HG02852 (cell line): ENCODE measurements around the gene PSMC4.

Experiments used
- ATAC-seq: cut with Tn5 transposase; IDR thresholded peaks from one replicate; pipeline ENCODE4 v1.9.1; 2021; ENCODE audit warnings: mild to moderate bottlenecking, moderate library complexity; ENCODE audit not compliant: unreplicated experiment

PSMC4 gene

DNA sequence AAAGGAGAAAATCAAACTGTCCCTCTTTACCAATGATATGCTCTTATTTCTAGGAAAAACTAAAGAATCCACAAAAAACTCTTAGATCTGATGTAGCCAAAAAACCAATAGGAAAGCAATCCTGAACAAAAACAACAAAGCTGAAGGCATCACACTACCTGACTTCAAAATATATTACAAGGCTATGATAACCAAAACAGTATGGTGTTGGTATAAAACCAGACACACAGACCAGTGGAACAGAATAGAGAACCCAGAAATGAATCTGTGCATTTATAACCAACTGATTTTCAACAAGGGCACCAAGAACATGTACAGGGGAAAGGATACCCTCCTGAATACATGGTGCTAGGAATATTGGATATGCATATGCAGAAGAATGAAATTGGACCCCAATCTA is 16.2 kb downstream of the PSMC4 start:
- no peak for ATAC-seq

DNA sequence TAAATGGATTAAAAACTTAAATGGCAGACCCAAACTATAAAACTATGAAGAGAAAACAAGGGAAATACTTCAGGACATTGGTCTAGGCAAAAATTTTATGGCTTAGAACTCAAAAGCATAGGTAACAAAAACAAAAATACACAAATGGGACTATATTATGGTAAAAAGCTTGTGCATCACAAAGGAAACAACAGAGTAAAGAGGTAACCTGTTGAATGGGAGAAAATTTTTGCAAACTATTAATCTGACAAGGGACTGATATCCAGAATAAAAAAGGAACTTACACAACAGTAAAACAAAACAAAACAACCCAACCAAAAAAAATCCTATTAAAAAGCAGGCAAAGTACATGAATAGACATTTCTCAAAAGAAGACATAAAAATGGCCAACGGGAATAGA is 16.6 kb downstream of the PSMC4 start:
- ATAC-seq, result no peak

DNA sequence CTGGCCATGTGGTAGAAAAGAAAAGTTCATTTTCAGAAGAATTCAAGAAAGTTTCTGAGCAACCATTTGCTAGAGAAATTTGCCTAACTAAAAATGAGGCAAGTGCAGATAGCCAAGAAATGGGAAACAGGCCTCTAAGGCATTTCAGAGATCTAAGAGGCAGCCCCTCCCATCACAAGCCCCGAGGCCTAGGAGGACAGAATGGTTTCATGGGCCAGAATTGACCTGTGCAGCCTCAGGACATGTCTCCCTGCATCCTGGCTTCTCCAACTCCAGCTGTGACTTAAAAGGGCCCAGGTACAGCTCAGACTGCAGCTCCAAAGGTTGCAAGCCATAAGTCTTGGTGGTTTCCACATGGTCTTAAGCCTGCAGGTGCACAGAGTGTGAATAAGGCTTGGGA is 22.6 kb downstream of the PSMC4 start:
- no peak for ATAC-seq

DNA sequence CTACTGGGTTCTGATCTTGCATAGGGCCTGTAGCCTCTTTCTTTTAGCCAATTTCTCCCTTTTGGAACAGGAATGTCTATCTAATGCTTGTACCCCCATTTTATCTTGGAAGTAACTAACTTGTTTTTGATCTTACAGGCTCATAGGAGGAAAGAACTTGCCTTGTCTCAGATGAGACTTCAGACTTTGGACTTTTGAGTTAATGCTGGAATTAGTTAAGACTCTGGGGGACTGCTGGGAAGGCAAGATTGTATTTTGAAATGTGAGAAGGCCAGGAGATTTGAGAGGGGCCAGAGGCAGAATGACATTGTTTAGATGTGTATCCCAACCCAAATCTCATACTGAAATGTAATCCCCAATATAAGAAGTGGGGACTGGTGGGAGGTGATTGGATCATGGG is 23.4 kb downstream of the PSMC4 start:
- ATAC-seq, result no peak

DNA sequence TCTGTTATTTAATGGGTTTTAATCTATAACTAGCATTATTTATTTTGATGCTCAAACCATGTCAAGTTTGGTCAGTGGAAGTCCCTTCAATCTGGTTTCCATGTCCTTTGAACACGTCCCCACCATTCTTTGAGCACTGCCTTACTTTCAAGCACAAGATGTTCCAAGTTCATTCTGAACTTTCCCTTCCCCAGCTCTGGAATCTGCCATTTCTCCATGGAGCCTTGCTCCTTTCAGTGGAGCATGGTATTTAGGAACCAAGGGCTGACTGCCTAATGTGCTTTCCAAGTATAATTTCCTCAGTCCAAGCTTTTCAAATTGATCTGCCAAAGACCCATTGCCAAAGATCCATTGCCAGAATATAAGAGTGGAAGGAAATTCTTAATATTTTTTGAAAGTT is 24.8 kb downstream of the PSMC4 start:
- no peak for ATAC-seq

DNA sequence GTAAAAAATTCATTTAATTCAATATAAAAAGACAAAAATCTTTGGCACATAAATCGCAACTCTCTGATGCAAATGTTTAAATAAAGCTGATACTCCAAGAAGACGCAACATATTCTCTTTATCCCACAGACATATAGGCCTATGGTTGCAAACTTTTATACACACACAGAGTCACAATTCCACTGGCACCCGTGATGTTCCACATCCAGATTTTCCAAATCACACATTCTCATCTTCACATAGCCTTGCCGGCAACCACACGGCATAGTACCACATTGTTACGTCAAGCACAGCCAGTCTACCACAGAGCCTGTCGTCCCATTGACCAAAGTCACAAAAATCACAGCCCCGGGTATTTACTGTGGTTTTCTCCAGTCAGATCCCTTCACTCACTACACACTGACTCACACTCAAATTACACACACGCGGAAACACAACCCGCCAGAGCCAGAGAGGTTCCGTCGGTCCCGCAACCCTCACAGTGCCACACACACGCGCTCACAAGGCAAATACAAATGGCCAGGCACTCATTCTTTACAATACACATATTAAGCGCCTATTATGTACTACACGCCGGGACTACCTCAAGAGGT is 25.3 kb downstream of the PSMC4 start:
- ATAC-seq, result peak; percentile 25

DNA sequence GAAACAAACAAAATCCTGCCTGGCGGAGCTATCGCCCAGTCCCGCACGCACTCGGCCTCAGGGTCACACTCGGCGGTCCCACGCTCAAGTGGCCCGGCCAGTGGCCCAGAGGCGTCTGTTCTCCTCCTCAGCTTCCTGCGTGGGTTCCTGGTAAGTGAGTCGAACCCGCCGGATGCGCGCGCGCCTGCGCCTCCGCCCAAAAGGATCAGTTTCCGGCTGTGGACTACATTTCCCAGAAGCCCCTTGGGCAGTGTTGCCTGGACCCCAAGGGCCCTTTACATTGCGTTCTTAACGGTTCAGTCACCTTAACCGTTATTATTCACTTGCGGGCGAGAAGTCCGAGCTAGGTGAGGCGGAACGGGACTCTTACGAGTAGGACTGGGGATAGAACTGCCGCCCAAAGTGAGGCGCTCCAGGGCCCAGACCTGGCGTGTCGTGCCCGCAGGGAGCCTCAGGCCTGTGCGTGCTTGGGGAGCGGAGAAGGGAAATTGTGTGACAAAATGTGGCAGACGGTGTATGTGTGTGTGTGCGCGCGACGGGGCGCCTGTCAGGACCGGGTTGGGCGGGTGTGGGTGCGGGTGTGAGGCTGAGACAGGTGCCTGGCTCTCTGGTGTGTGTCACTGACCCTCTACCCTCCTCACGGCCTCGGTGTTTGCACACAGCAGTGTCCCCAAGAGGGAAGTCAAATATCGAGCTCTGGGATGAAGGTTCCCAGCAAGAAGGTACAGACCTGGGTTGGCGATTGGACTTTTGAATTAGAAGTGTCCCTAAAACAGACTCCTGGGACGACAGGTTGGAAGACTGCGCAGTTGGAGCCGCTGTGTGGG is 26.1 kb downstream of the PSMC4 start, which contains the start of gene ZNF546:
Gene ZNF546, plus strand, starts transcription at position 250 of the 827 bp plus-strand sequence. CDS start 1,267 bp downstream, outside the sequence.
- peak; percentile 91 for ATAC-seq

DNA sequence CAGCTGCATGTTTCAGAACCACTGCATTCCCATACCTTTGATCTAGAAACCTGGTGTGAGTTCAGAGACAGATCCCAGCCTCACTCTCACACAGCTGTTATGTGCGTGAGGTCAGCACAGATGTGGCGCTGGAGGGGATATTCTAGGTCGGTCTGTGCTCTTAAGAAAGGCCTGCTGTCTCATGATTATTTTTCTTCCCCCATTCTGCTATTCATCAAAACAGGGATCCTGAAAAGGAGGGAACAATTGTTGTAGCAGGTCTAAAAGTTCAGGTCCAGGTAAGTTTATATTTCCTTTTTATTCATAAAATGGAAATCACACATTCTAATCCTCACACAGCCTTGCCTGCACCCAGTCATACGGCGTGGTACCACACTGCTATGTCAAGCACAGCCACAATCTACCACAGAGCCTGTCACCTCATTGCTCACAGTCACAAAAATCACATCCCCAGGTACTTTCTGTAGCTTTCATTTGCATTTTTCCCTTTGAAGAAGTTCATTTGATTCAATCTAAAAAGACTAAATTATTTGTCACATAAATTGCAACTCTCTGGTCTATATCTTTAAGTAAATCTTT is 26.8 kb downstream of the PSMC4 start:
- no peak for ATAC-seq

DNA sequence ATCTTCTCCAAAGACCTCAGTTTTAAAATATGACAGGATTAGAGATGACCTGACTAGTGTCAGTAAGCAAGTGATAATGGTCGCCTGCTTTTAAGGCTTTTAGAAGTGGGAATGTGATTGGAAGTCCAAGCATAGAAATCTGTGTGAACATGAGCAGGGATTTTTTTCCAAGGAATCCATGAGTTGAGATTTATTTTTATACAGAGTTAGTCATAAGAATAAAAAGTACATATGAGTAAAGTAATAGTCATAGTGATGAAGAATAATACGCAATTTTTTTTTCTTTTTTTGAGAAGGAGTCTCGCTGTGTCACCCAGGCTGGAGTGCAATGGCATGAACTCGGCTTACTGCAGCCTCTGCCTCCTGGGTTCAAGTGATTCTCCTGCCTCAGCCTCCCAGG is 27.5 kb downstream of the PSMC4 start:
- no peak for ATAC-seq

DNA sequence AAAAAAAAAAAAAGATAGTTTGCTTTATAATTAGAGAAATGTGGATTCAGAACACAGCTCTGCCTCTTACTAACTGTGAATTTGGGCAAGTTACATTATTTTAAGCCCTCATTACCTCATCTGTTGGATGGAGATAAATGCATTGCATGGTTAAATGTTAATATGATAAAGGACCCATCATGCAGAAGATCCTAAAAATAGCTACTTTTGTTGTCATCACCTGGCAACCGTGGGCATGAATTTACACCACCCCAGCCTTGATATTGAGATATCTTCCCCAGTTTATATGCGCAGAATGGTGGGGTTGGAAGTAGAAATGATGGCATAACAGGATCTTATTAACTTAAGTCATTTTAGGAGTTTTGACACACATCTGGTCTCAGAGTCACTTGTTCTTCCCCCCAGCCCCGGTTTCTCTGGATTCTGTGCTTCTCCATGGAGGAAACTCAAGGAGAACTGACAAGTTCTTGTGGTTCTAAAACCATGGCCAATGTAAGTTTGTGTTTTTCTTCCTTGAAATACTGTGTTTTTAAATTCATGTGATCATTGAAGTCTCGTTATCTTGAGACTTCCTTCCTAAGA is 34.8 kb downstream of the PSMC4 start:
- no peak for ATAC-seq

DNA sequence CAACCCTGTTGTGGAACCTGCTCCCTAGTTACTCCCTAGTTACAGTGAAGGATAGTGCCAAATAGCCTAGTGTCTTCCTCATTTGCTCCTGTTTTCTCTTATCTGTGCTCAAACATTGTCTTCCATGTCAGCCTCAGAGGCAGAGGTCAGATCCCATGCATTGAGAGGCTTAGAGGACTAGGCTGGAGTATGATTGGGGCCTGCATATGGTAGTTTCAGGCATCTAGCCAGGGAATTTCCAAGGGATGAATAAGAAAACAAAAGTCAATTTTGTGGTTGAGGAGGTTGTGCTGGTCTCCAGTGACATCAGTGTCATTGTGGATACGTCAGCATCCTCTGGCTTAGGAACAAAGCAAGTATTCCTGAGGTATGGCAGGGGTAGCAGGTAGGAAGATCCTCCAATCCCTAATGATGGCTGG is 35.3 kb downstream of the PSMC4 start:
- no peak for ATAC-seq

DNA sequence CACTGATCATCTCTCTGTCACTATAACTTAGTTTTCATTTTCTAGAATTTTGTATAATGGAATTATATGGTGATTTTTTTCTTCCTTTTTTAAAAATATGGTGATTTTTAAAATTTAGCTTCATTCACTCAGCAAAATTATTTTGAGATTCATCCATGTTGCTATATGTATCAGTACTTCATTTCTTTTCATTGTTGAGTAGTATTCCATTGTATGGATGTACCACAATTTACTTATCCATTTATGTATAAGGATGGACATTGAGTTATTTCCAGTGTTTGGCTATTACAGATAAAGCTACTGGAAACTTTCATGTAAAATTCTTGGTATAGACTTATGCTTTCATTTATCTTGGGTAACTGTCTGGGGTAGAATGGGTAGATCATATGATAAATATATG is 38.7 kb downstream of the PSMC4 start:
- no peak for ATAC-seq

DNA sequence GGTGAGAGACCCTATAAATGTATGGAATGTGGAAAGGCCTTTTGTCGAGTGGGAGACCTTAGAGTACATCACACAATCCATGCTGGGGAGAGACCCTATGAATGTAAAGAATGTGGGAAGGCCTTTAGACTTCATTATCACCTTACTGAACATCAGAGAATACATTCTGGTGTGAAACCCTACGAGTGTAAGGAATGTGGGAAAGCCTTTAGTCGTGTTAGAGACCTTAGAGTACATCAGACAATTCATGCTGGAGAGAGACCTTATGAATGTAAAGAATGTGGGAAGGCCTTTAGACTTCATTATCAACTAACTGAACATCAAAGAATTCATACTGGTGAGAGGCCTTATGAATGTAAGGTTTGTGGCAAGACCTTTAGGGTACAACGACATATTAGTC is 43.0 kb downstream of the PSMC4 start:
- no peak for ATAC-seq

DNA sequence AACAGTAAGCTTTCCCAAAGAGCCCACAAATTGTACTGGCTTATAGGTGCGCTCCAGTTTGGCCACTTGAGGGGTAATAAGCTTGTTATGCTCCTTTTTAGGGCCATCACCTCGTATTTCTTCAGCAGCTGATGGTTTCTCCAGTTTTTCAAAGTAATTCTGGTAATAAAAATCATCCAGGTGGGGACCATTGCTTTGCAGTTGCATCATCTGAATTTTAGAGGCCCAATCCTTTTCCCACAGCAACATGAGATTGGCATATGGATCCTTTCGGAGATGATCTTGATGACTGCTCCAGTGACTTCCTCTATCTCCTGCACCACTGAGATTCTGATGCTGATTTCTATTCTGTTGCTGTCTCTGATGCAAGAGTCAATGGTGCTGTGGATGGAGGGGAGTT is 53.0 kb downstream of the PSMC4 start:
- no peak for ATAC-seq

DNA sequence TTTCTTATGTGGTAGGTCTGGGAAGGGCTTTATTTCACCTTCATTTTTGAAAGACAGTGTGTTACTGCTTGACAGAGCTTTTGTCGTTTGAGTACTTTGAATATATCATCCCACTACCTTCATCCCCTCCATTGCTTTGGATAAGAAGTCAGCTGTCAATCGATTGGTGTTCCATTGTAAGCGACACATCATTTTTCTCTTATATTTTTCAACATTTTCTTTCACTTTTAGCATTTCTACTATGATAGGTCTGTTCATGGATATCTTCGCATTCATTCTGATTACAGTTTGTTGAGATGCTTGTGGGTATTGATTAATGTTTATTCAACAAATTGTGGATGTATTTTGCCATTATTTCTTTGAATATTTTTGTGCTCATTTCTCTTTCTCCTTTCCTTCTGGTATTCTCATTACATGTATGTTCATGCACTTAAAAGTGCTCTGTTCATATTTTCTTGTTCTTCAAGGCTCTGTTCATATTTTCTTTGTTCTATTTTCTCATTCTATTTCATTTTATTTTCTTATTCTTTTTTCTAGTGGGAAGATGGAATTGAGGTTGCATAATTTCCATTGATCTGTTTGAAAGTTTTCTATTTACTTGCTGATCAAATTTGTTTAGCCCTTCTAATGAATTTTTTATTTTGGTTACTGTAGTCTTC is 55.1 kb downstream of the PSMC4 start:
- ATAC-seq, result no peak

DNA sequence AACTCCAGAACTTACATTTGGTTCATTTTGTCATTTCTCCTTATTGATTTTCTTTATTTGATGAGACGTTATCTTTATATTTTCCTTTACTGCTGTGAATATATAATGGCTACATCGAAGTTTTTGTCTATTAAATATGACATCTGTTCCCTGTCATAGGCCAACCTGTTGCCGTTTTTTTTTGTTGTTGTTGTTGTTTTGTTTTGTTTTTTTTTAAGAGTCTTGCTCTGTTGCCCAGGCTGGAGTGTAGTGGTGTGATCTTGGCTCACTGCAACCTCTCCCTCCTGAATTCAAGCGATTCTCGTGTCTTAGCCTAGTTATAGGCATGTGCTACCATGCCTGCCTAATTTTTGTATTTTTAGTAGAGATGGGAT is 55.6 kb downstream of the PSMC4 start:
- no peak for ATAC-seq
